ENCODE results near the gene EP400.
"Not testable (repeated sequence)": the region's sequence is repeated elsewhere in the genome, so short reads cannot be mapped to it uniquely, and the experiment has no call there.

The EP400 gene

GRCh38 chr12:131984334-131984733 is 34.6 kb downstream of the EP400 start:
- H3K4me3 ChIP-seq (ENCODE audit: low read depth, low read length) = no peak overlapping the region
- TF ChIP-seq CTCF (IDR thresholded peaks at IDR 0.05; ENCODE audit: insufficient read depth, low read depth, low read length, missing control alignments) = no peak

GRCh38 chr12:131985510-131985875 is 35.8 kb downstream of the EP400 start:
- not testable (repeated sequence) for H3K4me3 ChIP-seq (ENCODE audit: low read depth, low read length); DNase-seq (ENCODE audit: low read depth)

More at GRCh38 chr12:131984334-131984733, 34.6 kb downstream of the EP400 start:
- DNase-seq (ENCODE audit: low read depth) = no peak

GRCh38 chr12:131986361-131986760 is 36.6 kb downstream of the EP400 start:
- no peak overlapping the region for H3K4me3 ChIP-seq (ENCODE audit: low read depth, low read length)
- no peak for DNase-seq (ENCODE audit: low read depth)
- no peak for TF ChIP-seq CTCF (IDR thresholded peaks at IDR 0.05; ENCODE audit: insufficient read depth, low read depth, low read length, missing control alignments)

- no peak overlapping the region for H3K4me3 ChIP-seq (ENCODE audit: low read depth, low read length)
- no peak for DNase-seq (ENCODE audit: low read depth)
- TF ChIP-seq CTCF (IDR thresholded peaks at IDR 0.05; ENCODE audit: insufficient read depth, low read depth, low read length, missing control alignments) = no peak
These were observed 37.2 kb downstream of the EP400 start for GRCh38 chr12:131986910-131987309.

GRCh38 chr12:131987552-131987951 is 37.8 kb downstream of the EP400 start:
- no peak for DNase-seq (ENCODE audit: low read depth)
- no peak for TF ChIP-seq CTCF (IDR thresholded peaks at IDR 0.05; ENCODE audit: insufficient read depth, low read depth, low read length, missing control alignments)
- no peak overlapping the region for H3K4me3 ChIP-seq (ENCODE audit: low read depth, low read length)

- TF ChIP-seq CTCF (IDR thresholded peaks at IDR 0.05; ENCODE audit: insufficient read depth, low read depth, low read length, missing control alignments) = no peak
- no peak for DNase-seq (ENCODE audit: low read depth)
- no peak overlapping the region for H3K4me3 ChIP-seq (ENCODE audit: low read depth, low read length)
These were observed 38.5 kb downstream of the EP400 start for GRCh38 chr12:131988054-131988796.

- no peak overlapping the region for H3K4me3 ChIP-seq (ENCODE audit: low read depth, low read length)
- no peak for DNase-seq (ENCODE audit: low read depth)
- no peak for TF ChIP-seq CTCF (IDR thresholded peaks at IDR 0.05; ENCODE audit: insufficient read depth, low read depth, low read length, missing control alignments)
These were observed 39.3 kb downstream of the EP400 start for GRCh38 chr12:131989021-131989420.
